H1 (cell line): ENCODE measurements around the gene F7. TPM values are rescaled to one million over a fixed set of nuclear protein-coding genes. Genes with fewer than 3 reads are reported as not detected.

Source experiments
- CTCF ChIA-PET: fragments of 300-600 bp; sonication (Branson Sonifier 250); formaldehyde crosslinking; loops from one replicate; lab custom pipeline; 2021; ENCODE audit not compliant: partially characterized antibody; lab: Charles Lee
- POLR2A ChIA-PET: fragments of 300-600 bp; sonication (Branson Sonifier 250); formaldehyde crosslinking; loops from one replicate; lab custom pipeline; 2021; ENCODE audit warnings: inconsistent platforms; ENCODE audit not compliant: partially characterized antibody; lab: Charles Lee
- DNase-seq, 2 experiments: peaks; one replicate each; pipeline versions ENCODE4 v3.0.0 to v3.0.0-alpha.2; 2010 to 2022; ENCODE audit warnings: low spot score in 2 of 2, low read depth in 1 of 2, mixed read lengths in 1 of 2
- FAIRE-seq: peaks from 2 replicates; lab custom pipeline; 2011; peaks lifted over from hg19 to GRCh38; lab: Jason Lieb, UNC
- H2AFZ ChIP-seq: 2 replicates; pipeline ENCODE4 v1.8.1; 2012; ENCODE audit warnings: low read length, inconsistent platforms
- H2AK5ac ChIP-seq: 2 replicates; pipeline ENCODE4 v1.6.1; 2013; ENCODE audit warnings: low read depth, low read length
- H2BK120ac ChIP-seq: replicated peaks from 2 replicates; pipeline ENCODE3; 2013; ENCODE audit warnings: low read depth, low read length, inconsistent platforms
- H2BK12ac ChIP-seq: 2 replicates; pipeline ENCODE4 v1.6.1; 2013; ENCODE audit warnings: low read depth, low read length
- H2BK15ac ChIP-seq: 2 replicates; pipeline ENCODE4 v1.6.1; 2013; ENCODE audit warnings: low read length
- H2BK20ac ChIP-seq: 2 replicates; pipeline ENCODE4 v1.6.1; 2013; ENCODE audit warnings: low read length
- H2BK5ac ChIP-seq: 2 replicates; pipeline ENCODE4 v1.6.1; 2013; ENCODE audit warnings: low read depth, low read length
- H3K14ac ChIP-seq: 2 replicates; pipeline ENCODE4 v1.6.1; 2013; ENCODE audit warnings: inconsistent platforms; ENCODE audit not compliant: insufficient read length
- H3K18ac ChIP-seq: 2 replicates; pipeline ENCODE4 v1.6.1; 2013; ENCODE audit warnings: low read length; ENCODE audit errors: extremely low read depth
- H3K23ac ChIP-seq: 2 replicates; pipeline ENCODE4 v1.6.1; 2013; ENCODE audit warnings: inconsistent platforms; ENCODE audit not compliant: insufficient read length
- H3K23me2 ChIP-seq: 2 replicates; pipeline ENCODE4 v1.6.1; 2013; ENCODE audit warnings: low read depth, low read length
- H3K27ac ChIP-seq: 2 replicates; pipeline ENCODE4 v1.6.1; 2011; ENCODE audit warnings: low read depth, low read length, inconsistent platforms
- H3K27me3 ChIP-seq, 4 experiments: replicated peaks in 1 of 4; 1 replicate in 1 of 4; 2 replicates in 3 of 4; pipeline versions ENCODE4 v1.6.1 to v1.8.1; 2011 to 2013; ENCODE audit warnings: low read length in 3 of 4, mild to moderate bottlenecking in 3 of 4, inconsistent platforms in 2 of 4, mixed read lengths in 2 of 4, moderate library complexity in 1 of 4; ENCODE audit not compliant: control insufficient read depth in 3 of 4, insufficient read depth in 3 of 4; ENCODE audit errors: extremely low read depth in 1 of 4
- H3K36me3 ChIP-seq, 4 experiments: 2 replicates each; pipeline versions ENCODE4 v1.6.1 to v1.8.1; 2011 to 2013; ENCODE audit warnings: mild to moderate bottlenecking in 4 of 4, low read length in 3 of 4, moderate library complexity in 2 of 4, control low read depth in 1 of 4, inconsistent platforms in 1 of 4; ENCODE audit not compliant: insufficient read depth in 4 of 4, control insufficient read depth in 2 of 4
- H3K4ac ChIP-seq: replicated peaks from 2 replicates; pipeline ENCODE3; 2013; ENCODE audit warnings: low read length, low read depth, mixed read lengths, inconsistent platforms; ENCODE audit not compliant: insufficient read length
- H3K4me1 ChIP-seq, 4 experiments: replicated peaks in 1 of 4; 1 replicate in 1 of 4; 2 replicates in 3 of 4; pipeline versions ENCODE4 v1.6.1 to v1.8.1; 2011 to 2013; ENCODE audit warnings: low read length in 3 of 4, inconsistent platforms in 2 of 4, mixed read lengths in 1 of 4; ENCODE audit not compliant: insufficient read depth in 4 of 4, control insufficient read depth in 3 of 4
- H3K4me2 ChIP-seq, 2 experiments: 2 replicates each; pipeline versions ENCODE4 v1.6.1 to v1.8.1; 2011 to 2013; ENCODE audit warnings: low read depth in 2 of 2, low read length in 2 of 2, control low read depth in 1 of 2, inconsistent platforms in 1 of 2, mild to moderate bottlenecking in 1 of 2; ENCODE audit not compliant: insufficient read depth in 1 of 2
- H3K4me3 ChIP-seq, 4 experiments: fragments of 200-600, 300-600 bp in 1 of 4; sonication (generic), shearing (Covaris generic), sonication (Bioruptor Twin) in 1 of 4; 2 replicates each; pipeline versions ENCODE4 v1.5.1 to v1.8.1; 2011 to 2016; ENCODE audit warnings: low read length in 4 of 4, low read depth in 3 of 4, control low read depth in 2 of 4, inconsistent platforms in 2 of 4, mild to moderate bottlenecking in 2 of 4, mixed read lengths in 1 of 4, moderate library complexity in 1 of 4; ENCODE audit not compliant: insufficient read depth in 2 of 4; ENCODE audit errors: extremely low read depth in 1 of 4
- H3K56ac ChIP-seq: replicated peaks from 2 replicates; pipeline ENCODE3; 2013; ENCODE audit warnings: low read depth, mild to moderate bottlenecking, mixed read lengths, low read length, inconsistent platforms; ENCODE audit not compliant: insufficient read length
- H3K79me1 ChIP-seq: 2 replicates; pipeline ENCODE4 v1.6.1; 2013; ENCODE audit warnings: low read depth, low read length, control low read depth
- H3K79me2 ChIP-seq, 2 experiments: 2 replicates each; pipeline versions ENCODE4 v1.6.1 to v1.8.1; 2012 to 2013; ENCODE audit warnings: low read length in 2 of 2, mild to moderate bottlenecking in 2 of 2, inconsistent platforms in 1 of 2; ENCODE audit not compliant: insufficient read depth in 2 of 2, control insufficient read depth in 1 of 2
- H3K9ac ChIP-seq, 4 experiments: replicated peaks in 1 of 4; 1 replicate in 1 of 4; 2 replicates in 3 of 4; pipeline versions ENCODE4 v1.6.1 to v1.8.1; 2011 to 2013; ENCODE audit warnings: low read depth in 3 of 4, low read length in 3 of 4, control low read depth in 2 of 4, mild to moderate bottlenecking in 2 of 4, moderate library complexity in 2 of 4, inconsistent platforms in 1 of 4; ENCODE audit errors: extremely low read depth in 1 of 4
- H3K9me3 ChIP-seq, 2 experiments: 2 replicates each; pipeline versions ENCODE4 v1.6.1 to v1.8.1; 2012 to 2013; ENCODE audit warnings: mild to moderate bottlenecking in 2 of 2, moderate library complexity in 2 of 2, control low read depth in 1 of 2, inconsistent platforms in 1 of 2, low read depth in 1 of 2, low read length in 1 of 2, mixed read lengths in 1 of 2; ENCODE audit not compliant: insufficient read depth in 2 of 2
- H4K20me1 ChIP-seq, 2 experiments: replicated peaks in 1 of 2; 2 replicates each; pipeline versions ENCODE3 to v1.8.1; 2011 to 2013; ENCODE audit warnings: inconsistent platforms in 2 of 2, low read length in 2 of 2, mild to moderate bottlenecking in 1 of 2; ENCODE audit not compliant: insufficient read depth in 2 of 2, control insufficient read depth in 1 of 2
- H4K5ac ChIP-seq: 2 replicates; pipeline ENCODE4 v1.6.1; 2013; ENCODE audit warnings: low read length, low read depth, mixed read lengths, inconsistent platforms; ENCODE audit not compliant: insufficient read length
- H4K8ac ChIP-seq: 2 replicates; pipeline ENCODE4 v1.8.0; 2013; ENCODE audit warnings: mild to moderate bottlenecking, moderate library complexity, low read length, inconsistent platforms; ENCODE audit not compliant: insufficient read depth; ENCODE audit errors: extremely low read depth
- H4K91ac ChIP-seq: replicated peaks from 2 replicates; pipeline ENCODE3; 2013; ENCODE audit warnings: low read length, mixed read lengths, inconsistent platforms; ENCODE audit not compliant: insufficient read length
- POLR2A ChIP-seq, 2 experiments: IDR thresholded peaks; 1 replicate in 1 of 2; 2 replicates in 1 of 2; pipeline ENCODE4 v1.6.1; 2011; ENCODE audit warnings: low read depth in 2 of 2, low read length in 2 of 2, mild to moderate bottlenecking in 2 of 2; ENCODE audit errors: control extremely low read depth in 1 of 2
- TAF1 ChIP-seq: IDR thresholded peaks from 2 replicates; pipeline ENCODE4 v1.6.1; 2011; ENCODE audit warnings: mild to moderate bottlenecking, low read depth, low read length
- WGBS, 2 experiments: shearing (Covaris generic) in 1 of 2; methylation state at CpG; one replicate each; pipeline versions ENCODE4 v1.1.6 to v1.1.7; 2013 to 2015; ENCODE audit warnings: low lambda C conversion rate in 2 of 2, mixed read lengths in 2 of 2, inconsistent platforms in 1 of 2, low coverage in 1 of 2, missing lambda C conversion rate in 1 of 2; ENCODE audit not compliant: insufficient replicate concordance in 2 of 2, insufficient coverage in 1 of 2, insufficient read length in 1 of 2; ENCODE audit errors: extremely low coverage in 1 of 2, missing lambda C conversion rate in 1 of 2; 5-methylcytosine and 5-hydroxymethylcytosine counted together
- polyA plus RNA-seq, 7 experiments: library from polyadenylated mRNA; depleted of rRNA in 3 of 7; stranded (reverse) in 5 of 7; unstranded in 2 of 7; fragments of >200 nt in 5 of 7; fragments of 200-250 nt in 2 of 7; gene quantifications; 1 replicate in 5 of 7; 2 replicates in 1 of 7; 4 replicates in 1 of 7; pipeline versions ENCODE4 v1.2.1 to v1.2.3, GENCODE V29; 2011 to 2013; ENCODE audit warnings: missing spikeins in 2 of 7, mixed read lengths in 2 of 7
- total RNA-seq: library from RNA; stranded (reverse); fragmentation: NEBNext Ultra II Directional; extraction: Animal tissue kit (Norgen Biotek cat#: 25700); gene quantifications from 2 replicates; pipeline ENCODE4 v1.2.1, GENCODE V29; 2021
- TF ChIP-seq, protein P1 (sequence below): IDR thresholded peaks from 2 replicates; pipeline ENCODE4 v1.6.1; 2012; ENCODE audit warnings: inconsistent platforms

Gene F7
- total and polyA plus RNA-seq, 2 of the 8 experiments (the other 6 are each of a cell fraction or from before 2014, with no cell fraction given) = 0.43 to 0.98 TPM

DNA sequence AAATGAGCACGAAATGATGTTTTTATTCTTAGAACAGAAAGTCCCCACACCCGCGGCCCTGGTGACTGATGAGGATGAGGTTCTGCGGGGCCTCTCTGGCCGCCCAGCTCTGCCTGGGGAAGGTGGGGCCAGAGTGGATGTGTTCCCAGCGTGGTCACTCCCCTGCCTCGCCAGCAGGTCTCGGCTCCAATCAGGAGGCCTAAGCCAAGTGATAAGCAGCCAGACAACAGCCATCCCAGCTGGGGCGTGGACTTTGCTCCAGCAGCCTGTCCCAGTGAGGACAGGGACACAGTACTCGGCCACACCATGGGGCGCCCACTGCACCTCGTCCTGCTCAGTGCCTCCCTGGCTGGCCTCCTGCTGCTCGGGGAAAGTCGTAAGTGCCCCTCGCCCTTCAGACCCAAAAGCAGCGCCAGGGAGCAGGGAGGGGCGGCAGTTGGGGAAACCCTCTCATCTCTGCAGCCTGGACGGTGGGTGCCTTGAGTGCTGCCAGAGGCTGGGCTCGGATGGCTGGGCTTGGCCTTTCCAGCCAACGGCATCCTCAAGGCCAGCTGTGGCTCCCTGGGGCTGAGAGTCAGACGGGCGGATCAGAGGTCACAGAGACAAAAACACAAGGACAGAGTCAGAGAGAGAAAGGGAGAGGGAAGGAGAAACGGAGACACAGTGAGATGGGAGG, 17.1 kb downstream of the F7 start, which contains the start of gene F10:
Gene F10 (plus strand): TSS at position 250 of the 676 bp plus-strand sequence. CDS start 57 bp downstream, at position 307.
- H3K4me1 ChIP-seq = peaks cover 0 to 10% (median 8%) of the 10 kb centered on the region in 4 experiments; a peak in 5 of 7 replicates
- no peaks in the 10 kb centered on the region for H3K23me2 ChIP-seq
- TF ChIP-seq, protein P1, sequence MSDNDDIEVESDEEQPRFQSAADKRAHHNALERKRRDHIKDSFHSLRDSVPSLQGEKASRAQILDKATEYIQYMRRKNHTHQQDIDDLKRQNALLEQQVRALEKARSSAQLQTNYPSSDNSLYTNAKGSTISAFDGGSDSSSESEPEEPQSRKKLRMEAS = 0 out of 2 replicates have a peak, but pooled peaks have one; percentile 9
- no peak; a peak in 1 of 3 replicates for TF ChIP-seq POLR2A (IDR thresholded peaks at IDR 0.05; ENCODE audit: control extremely low read depth in 1 of 2, low read depth in 2 of 2, low read length in 2 of 2)
- 0 out of 2 replicates have a peak, but pooled peaks have one; percentile 27 for TF ChIP-seq TAF1
- H4K91ac ChIP-seq = peak within 1 kb of the TSS; percentile 36
- H4K20me1 ChIP-seq = peaks cover 0 to 4% of the 10 kb centered on the region in 2 experiments
- H3K18ac ChIP-seq = peak within 1 kb of the TSS; percentile 79
- H3K79me1 ChIP-seq = no peaks in the 10 kb centered on the region
- 61% methylated on average over 23 of the region's 23 CpGs; no CpG with 5 or more reads in 1 of the 2 experiments for WGBS, 2 experiments
- no peak within 1 kb of the TSS for H3K14ac ChIP-seq
- peak in 1 of 2 experiments; percentile 68 for DNase-seq
- H2AK5ac ChIP-seq = peak within 1 kb of the TSS; percentile 88; the same call in 1 of the 2 replicates
- no peaks in the 10 kb centered on the region; a peak in 2 of 7 replicates for H3K27me3 ChIP-seq
- no peak within 1 kb of the TSS; the same call in 1 of the 2 replicates for H2BK5ac ChIP-seq
- FAIRE-seq = peak; percentile 7
- ChIA-PET POLR2A (interaction anchor here (1.3 to 2.0 kb wide), 2 partner anchors 13 to 68 kb away, joined by 4 to 6 read pairs; no protein-coding TSS in a partner anchor), CTCF (interaction anchor here (1.1 to 2.0 kb wide), 8 partner anchors 9 to 96 kb away, joined by 4 to 8 read pairs (median 5); no protein-coding TSS in a partner anchor)
- H3K4ac ChIP-seq = peak within 1 kb of the TSS; percentile 59
- H2BK20ac ChIP-seq = 0 out of 2 replicates have a peak within 1 kb of the TSS, but pooled peaks have one; percentile 61
- H4K5ac ChIP-seq = peak within 1 kb of the TSS; percentile 18
- H3K4me3 ChIP-seq = no peak within 1 kb of the TSS
- no peak within 1 kb of the TSS for H3K23ac ChIP-seq
- H2BK120ac ChIP-seq = no peak within 1 kb of the TSS
- peak within 1 kb of the TSS; percentile 1 to 51; a peak in 3 of 4 replicates for H3K4me2 ChIP-seq
- peak within 1 kb of the TSS; percentile 24; the same call in 1 of the 2 replicates for H2AFZ ChIP-seq
- H4K8ac ChIP-seq = peak within 1 kb of the TSS; percentile 42
- H3K27ac ChIP-seq = no peak within 1 kb of the TSS
- H3K79me2 ChIP-seq = no peaks in the 10 kb centered on the region
- no peaks in the 10 kb centered on the region; a peak in 1 of 8 replicates for H3K36me3 ChIP-seq
- peak within 1 kb of the TSS in 1 of 4 experiments; percentile 8; a peak in 2 of 7 replicates for H3K9ac ChIP-seq
- peak within 1 kb of the TSS; percentile 68; the same call in 1 of the 2 replicates for H2BK12ac ChIP-seq
- H2BK15ac ChIP-seq = peak within 1 kb of the TSS; percentile 81
- no peak within 1 kb of the TSS for H3K56ac ChIP-seq
- H3K9me3 ChIP-seq = no peaks in the 10 kb centered on the region
